Measurements from ENCODE around the gene LRBA.
"Not testable (repeated sequence)": the region's sequence is repeated elsewhere in the genome, so short reads cannot be mapped to it uniquely, and the experiment has no call there.

The LRBA gene

DNA sequence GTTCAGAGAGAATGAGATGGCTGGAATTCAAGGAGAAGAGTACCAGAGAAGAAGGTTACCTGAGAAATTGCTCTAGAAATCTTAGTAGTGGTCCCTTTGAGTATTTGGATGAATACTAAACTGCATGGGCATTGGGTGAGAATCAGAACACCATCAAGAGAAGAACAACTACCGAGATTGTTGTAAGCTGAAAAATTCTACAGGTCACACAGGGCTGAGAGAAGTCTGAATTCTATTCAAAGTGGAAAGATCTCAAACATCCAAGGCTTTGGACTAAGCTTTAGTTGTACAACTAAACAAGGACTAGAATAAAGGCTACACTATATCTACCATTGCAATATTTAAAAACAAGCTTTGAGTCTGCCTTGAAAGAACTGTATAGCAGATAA, 40.8 kb downstream of the LRBA start:
- DNase-seq, result no peak

DNA sequence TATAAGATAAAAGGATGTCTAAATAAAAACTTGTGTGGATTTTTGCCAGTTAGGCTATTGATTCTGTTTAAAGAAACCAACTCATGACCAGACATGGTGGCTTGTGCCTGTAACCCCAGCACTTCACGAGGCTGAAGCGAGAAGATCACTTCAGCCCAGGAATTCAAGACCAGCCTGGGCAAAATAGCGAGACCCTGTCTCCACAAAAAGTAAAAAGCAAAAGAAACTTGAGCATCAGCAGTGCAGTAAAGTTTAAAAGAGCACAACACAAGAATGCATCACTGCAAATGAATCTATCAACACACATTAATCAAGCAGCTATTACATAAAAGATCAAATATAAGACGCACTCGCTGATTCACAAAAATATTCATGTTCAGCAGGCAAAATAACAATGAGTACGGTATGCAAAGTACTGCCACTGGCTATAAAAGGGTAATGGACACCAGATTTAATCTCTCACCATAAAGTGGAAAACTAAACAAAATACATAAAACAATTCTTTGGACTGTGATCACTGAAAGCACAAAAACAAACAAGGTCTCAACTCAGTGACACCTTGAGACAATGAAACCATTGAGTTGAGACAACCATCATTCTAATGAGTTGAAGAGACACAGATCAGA, 41.3 kb downstream of the LRBA start:
- no peak for DNase-seq

DNA sequence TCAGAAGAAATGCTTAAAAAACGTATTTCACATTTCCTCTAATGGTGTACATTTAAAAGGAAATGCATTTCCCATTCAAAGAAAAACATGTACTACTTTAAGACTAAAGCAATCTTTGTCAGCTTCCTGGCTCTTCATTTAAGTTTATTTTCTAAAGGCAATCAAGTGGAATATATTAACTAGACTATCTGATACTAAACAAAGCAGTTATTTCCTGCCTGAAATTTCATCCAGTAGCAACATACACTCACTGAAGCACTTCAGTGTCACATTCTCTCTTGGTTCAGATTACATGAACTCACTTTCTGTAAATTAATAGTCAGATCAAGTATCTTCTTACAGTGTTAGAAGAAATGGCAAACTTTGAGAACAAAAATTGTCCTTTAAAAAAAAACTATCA, 42.5 kb downstream of the LRBA start:
- DNase-seq, result peak; percentile 24

DNA sequence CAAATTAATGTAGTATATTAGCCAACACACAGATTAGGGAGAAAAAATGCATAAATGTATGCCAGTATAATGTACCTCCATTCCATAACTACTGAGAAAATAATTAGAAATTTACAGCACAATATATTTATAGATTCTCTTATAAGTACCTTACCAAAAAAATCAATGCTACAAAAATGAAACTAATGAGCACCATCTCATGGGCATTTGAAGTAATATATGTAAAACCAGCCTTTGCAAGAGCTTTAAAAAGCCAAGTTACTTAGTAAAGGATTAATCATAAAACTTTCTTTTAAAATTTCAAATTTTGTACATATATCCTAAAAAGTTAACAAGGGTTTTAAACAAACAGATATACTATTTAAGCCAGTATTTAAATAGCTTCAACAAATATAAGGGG, 43.2 kb downstream of the LRBA start:
- DNase-seq, result no peak

DNA sequence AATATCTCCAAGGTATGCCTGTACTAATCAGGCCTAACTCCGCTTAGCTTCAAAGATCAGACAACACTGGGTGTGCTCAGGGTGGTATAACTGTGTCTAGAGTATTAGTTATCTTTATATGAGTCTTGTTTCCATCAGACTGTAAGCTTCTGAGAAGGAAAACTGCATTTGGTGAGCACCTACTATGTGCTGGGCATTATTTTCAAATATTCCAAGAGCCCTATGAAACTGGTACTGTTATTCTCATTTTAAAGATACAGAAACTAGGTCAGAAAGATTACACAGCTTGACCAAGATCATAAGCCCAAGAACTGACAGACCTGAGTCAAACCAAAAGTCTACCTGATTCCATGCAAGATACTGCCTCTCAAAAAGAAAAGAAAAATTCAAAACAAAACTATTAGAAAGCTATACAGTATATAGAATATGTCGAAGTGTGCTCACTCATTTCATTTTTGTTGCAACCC, 44.4 kb downstream of the LRBA start:
- no peak for DNase-seq

DNA sequence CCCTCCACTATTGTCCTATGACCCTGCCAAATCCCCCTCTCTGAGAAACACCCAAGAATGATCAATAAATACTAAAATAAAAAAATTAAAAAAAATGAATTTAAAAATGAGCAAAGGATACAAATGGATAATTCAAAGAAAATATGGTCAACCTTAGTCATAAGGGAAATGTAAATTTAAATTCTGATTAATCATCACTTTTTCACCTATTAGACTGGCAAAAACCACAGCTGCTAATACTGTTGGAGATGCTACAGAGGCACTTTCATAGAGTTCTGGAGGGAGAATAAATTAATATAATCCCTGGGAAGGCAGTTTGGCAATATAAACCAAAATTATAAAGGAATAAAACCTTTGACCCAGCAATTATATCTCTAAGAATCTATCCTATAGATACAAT, 50.3 kb downstream of the LRBA start:
- DNase-seq, result no peak

DNA sequence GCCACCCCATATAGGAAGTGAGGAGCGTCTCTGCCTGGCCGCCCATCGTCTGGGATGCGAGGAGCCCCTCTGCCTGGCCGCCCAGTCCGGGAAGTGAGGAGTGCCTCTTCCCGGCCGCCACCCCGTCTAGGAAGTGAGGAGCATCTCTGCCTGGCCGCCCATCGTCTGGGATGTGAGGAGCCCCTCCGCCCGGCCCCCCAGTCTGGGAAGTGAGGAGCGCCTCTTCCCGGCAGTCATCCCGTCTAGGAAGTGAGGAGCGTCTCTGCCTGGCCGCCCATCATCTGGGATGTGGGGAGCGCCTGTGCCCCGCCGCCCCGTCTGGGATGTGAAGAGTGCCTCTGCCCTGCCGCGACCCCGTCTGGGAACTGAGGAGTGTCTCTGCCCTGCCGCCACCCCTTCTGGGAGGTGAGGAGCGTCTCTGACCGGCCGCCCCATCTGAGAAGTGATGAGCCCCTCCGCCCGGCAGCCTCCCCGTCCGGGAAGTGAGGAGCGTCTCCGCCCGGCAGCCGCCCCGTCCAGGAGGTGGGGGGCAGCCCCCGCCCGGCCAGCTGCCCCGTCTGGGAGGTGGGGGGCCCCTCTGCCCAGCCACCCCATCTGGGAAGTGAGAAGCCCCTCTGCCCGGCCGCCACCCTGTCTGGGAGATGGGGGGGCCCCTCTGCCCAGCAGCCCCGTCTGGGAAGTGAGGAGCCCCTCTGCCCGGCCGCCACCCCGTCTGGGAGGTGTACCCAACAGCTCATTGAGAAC, 51.3 kb downstream of the LRBA start:
- not testable (repeated sequence) for DNase-seq

DNA sequence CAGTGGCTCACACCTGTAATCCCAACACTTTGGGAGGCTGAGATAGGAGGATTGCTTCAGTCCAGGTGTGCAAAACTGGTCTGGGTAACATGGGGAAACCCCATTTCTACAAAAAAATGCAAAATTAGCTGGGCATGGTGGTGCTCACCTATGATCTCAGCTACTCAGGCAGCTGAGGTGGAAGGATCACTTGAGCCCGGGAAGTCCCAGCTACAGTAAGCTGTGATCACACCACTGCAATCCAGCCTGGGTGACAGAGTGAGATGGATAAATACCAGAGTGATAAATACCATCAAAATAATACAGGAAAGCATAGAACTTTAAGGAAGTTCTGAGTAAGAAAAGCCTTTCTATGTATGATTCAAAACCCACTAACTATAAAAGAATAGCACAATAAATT, 52.8 kb downstream of the LRBA start:
- no peak for DNase-seq

DNA sequence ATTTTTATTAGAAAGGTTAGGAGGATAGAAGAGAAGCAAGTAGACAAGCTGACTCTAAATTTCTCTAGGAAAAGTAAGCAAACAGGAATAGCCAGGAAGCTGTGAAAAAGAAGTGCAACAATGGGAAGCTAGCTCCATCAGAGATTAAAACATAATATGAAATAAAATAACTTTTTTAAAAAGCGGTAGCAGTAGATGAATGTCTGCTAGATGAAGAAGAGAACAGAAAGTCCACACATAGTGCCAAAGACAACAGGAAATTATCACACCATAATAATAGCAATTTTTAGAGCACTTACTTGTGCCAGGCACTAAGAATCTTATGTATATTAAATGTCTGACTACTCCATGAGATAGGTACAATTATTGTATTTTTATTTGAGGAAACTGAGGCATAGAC, 53.5 kb downstream of the LRBA start:
- DNase-seq, result no peak

DNA sequence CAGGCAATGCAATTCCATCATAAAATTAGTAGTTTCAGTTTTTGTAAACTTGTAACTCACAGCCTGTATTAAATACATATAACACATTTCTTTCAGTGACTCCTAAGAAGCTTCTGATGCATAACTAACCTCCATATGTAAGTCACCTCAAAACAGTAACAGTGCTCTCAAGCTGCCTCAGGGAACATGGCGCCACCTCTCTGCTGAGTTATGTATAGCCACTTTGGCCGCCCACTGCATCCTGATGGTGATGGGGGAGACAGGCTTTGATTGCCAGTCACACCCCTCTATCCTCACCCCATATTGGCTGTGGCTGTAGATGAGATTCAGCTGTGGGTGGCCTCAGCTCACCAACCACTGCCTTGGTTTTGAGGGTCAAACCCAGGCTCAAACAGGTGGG, 54.3 kb downstream of the LRBA start:
- DNase-seq, result no peak

DNA sequence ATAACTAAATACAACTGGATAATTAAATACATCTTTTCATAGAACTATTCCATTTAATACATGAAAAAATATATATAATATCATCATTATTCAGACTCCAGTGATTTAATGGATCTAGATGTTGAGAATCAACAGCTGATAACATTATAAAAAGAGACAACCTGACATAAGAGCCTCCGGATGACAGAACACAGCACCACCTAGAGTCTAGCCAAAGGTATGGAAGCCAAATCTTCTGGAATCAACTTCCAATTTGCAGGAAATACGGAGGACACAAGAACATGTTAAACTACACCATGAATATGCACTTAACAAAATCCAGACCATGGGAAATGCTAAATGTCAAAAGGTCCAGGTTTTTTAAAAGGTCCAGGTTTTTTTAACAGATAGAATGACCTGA, 55.0 kb downstream of the LRBA start:
- DNase-seq, result no peak

DNA sequence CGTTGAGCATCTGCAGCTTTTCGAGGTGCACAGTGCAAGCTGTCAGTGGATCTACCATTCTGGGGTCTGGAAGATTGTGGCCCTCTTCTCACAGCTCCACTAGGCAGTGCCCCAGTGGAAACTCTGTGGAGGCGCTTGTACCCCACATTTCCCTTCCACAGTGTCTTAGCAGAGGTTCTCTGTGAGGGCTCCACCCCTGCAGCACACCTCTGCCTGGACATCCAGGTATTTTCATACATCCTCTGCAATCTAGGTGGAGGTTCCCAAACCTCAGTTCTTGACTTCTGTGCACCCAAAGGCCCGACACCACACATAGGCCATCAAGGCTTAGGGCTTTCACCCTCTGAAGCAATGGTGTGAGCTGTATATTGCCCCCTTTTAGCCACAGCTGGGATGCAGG, 57.1 kb downstream of the LRBA start:
- DNase-seq, result not testable (repeated sequence)

DNA sequence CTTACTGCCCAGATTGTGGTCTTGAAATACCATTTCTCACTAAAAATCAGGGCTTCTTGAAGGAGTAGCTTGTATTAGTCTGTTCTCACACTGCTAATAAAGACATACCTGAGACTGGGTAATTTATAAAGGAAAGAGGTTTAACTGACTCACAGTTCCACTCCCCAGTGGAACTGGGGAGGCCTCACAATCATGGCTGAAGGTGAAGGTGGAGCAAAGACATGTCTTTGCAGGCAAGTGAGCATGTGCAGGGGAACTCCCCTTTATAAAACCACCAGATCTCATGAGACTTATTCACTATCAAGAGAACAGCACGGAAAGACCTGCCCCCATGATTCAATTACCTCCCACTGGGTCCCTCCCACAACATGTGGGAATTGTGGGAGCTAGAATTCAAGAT, 58.0 kb downstream of the LRBA start:
- DNase-seq, result not testable (repeated sequence)

DNA sequence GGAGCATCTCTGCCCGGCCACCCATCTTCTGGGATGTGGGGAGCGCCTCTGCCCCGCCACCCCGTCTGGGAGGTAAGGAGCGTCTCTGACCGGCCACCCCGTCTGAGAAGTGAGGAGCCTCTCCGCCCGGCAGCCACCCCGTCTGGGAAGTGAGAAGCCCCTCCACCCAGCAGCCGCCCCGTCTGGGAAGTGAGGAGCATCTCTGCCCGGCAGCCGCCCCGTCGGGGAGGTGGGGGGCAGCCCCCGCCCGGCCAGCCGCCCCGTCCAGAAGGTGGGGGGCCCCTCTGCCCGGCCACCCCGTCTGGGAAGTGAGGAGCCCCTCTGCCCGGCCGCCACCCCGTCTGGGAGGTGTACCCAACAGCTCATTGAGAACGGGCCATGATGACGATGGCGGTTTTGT, 61.2 kb downstream of the LRBA start:
- DNase-seq, result not testable (repeated sequence)

DNA sequence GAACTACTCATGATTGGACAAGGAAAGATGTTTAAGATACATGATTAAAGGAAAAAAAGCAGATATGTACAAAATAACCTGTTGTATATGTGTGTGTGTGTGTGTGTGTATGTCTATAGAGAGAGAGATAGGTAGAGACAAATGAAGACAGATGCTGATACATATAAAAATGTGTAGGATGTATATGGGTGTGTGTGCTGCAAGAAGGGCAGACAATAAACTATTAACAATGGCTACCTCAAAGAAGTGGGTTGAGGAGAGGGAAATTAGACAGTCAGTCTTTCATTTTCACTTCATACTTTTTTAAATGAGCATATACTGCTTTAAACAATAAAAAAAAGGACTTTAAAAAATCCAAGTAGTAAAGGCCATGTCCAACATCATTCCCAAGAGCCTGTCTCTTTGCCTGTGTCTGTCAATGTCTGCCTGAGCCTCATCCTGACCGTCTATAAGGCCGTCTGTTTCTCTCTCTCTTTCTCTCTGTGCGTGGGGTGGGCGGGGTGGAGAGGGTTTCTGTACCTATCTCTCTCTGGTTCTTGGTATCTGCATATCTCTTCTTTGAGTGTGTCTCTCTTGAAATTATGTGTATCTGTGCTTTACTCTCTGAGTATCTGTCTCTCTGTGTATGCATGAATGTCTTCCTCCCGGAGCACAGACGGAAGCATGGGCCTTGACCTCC, 62.8 kb downstream of the LRBA start:
- no peak for DNase-seq

DNA sequence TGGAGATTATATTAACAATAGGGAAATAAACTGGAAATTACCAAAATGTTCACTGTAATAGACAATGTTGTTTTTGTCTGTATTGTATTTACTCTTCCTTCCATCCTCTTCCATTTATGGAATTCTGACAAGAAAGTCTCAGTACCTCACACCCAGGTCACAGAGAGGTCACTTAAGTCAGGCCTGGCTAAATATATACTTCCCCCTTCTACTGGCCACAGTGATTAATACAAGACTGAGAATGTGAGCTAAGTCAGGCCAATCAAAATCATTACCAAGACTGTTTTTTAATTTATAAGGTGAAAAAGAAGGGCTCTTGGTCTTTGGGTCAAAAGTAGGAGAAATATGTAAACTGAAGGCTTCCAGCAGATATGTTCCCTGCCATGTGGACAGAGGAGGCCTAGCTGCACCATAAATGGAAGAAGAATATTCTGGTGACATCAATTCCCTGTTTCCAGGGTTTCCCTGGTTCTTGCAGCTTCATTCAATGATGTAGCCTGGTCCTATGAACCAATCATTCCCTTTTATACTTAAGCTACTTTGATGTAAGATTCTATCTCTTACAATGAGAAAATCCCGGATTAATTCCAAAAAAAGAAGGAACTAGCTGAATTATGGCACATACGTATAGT, 64.3 kb downstream of the LRBA start:
- no peak for DNase-seq

DNA sequence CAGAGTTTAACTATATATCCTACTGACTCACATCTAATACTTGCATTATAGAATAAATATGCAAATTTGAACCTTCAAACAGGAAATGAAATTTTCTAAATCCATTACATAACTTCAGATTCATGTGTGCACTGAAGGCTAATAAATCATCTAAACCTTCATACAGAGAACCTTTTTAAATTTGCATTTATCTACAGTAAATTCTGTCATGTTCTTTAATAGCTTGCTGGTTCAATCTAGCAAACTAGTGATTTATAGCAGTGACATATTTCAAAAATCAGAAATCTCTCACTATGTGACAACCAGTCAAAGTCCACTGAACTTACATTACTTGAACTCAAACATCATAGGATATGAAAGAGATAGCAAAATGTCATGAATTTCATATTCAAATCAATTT, 65.1 kb downstream of the LRBA start:
- no peak for DNase-seq

DNA sequence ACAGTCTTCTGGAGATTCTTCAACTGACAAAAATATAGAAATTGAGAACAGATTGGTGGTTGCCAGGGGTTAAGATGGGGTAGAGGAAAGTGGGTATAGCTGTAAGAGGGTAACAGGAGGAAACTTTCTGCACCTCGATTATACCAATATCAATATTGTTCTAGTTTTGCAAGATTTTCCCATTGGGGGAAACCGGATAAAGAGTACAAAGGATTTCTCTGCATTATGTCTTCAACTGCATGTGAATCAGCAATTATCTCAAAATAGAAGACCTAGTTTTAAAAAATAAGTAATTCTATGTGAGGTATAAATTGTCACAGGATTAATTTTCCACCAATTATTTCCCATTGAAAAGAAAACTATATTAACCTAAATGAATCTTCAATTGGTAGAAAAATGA, 65.7 kb downstream of the LRBA start:
- no peak for DNase-seq

DNA sequence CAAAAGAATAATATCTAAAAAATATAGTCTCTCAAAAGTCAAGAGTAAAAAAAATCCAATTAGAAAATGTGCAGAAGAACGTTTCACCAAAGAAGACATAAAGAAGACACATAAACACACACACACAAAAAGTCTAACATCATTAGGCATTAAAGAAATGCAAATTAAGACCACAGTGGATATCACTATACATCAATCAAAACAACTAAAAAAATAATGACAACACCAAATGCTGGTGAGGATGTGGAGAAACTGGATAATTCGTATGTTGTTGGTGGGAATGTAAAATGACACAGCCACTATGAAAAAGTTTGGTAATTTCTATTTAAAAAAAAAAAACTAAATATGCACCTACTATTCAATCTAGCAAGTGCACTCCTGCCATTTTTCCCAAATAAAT, 66.4 kb downstream of the LRBA start:
- no peak for DNase-seq

DNA sequence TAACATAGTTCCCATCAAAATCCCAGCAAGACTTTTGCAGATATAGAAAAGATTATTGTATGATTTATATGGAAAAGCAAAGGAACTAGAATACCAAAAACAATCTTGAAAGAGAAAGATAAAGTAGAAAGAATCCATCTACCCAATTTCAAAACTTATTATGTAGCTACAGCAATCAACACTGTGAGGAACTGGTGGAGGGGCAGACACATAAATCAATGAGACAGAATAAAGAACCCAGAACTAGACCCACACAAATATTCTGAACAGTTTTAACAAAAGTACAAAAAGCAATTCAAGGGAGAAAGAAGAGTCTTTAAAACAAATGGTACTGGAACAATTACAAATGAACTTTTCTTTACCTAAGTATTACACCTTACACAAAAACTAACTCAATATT, 67.0 kb downstream of the LRBA start:
- DNase-seq, result no peak

DNA sequence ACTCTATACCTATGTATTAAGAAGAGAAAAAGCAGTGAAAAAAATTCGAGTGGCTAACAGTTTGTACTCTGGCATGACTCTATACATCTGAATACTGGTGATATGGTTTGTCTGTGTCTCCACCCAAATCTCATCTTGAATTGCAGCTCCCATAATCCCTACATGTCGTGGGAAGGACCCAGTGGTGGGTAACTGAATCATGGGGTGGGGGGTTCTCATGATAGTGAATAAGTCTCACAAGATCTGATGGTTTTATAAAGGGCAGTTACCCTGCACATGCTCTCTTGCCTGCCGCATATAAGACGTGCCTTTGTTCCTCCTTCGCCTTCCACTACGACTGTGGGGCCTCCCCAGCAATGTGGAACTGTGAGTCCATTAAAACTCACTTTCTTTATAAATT, 70.4 kb downstream of the LRBA start:
- DNase-seq, result no peak

DNA sequence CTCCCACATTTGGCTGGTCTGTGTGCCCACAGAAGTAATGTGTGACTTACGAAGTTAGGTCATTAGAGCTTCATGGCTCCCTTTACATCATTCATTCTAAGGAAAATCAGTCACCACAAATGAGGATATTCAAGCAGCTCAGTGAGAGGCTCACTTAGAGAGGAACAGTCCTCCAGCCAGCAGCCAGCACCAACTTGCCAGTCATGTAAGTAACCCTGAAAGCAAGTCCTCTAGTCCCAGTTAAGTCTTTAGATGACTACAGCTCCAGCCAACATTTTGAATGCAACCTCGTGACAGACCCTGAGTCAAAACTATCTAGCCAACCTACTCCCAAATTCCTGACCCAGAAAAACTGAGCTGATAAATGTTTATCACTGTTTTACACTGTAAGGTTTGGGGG, 71.3 kb downstream of the LRBA start:
- DNase-seq, result no peak

DNA sequence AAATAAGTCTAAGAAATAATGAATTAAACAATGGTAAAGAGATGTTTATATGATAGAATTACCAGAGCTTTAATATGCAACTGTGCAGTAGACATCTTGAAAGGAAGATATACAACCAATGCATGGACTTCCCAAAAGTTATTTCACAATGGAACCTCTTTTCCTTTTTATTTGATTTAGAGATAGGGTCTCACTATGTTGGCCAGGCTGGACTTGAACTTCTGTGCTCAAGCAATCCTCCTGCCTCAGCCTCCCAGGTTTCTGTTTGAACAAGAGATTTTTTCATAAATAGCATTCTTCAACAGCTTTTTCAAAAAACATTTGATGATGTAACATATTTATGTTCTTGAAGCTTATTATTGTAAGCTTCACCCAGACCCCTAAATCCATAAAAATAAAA, 72.0 kb downstream of the LRBA start:
- no peak for DNase-seq

DNA sequence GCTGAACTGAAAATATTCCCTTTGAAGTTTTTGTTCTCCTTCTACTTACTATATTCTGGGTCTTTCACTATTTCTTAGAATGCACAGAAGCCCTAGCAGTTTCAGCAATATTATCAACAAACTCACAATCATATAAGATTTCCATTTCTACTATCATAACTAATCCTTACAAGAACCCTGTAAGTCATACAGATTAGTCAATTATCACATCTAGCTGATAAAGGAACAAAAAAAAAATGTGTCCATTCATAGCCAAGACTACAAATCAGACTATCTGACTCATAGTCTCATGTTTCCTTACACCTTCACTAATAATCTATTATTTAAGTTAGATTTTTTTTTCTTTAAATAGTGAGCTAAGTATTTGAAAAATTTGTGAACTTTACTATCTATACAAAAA, 72.5 kb downstream of the LRBA start:
- no peak for DNase-seq

Data from NCI-H510A treated with DMSO at 0.1 percent for 48 hours (cell line).